ENCODE results near the gene DIAPH2. TPM values are rescaled to one million over a fixed set of nuclear protein-coding genes. Genes with fewer than 3 reads are reported as not detected.

The DIAPH2 gene
- total and polyA plus RNA-seq, 9 of the 15 experiments (the other 6 are each of a cell fraction or from before 2014, with no cell fraction given), result 0.01 to 0.18 (median 0.07) TPM; not detected in 1

- POLR2A ChIA-PET, result no interaction called here
- no peak for ATAC-seq
- Histone ChIP-seq H2AFZ (ENCODE audit: low read depth, low read length) (no peak overlapping the region), H3K27ac (ENCODE audit: extremely low read depth, low read depth, low read length) (no peak overlapping the region), H3K79me2 (ENCODE audit: control insufficient read depth, insufficient read depth, low read length) (no peaks in the 10 kb centered on the region), H3K27me3 (ENCODE audit: control insufficient read depth in 2 of 2, insufficient read depth in 2 of 2, low read length in 2 of 2) (no peaks in the 10 kb centered on the region), H3K4me2 (ENCODE audit: insufficient read depth, low read length) (no peak overlapping the region), H3K36me3 (ENCODE audit: control insufficient read depth, insufficient read depth, low read length) (no peaks in the 10 kb centered on the region), H3K4me1 (replicated peaks in 1 of 2; ENCODE audit: control insufficient read depth in 2 of 2, insufficient read depth in 2 of 2, low read length in 2 of 2) (no peaks in the 10 kb centered on the region), H3K9me3 (replicated peaks; ENCODE audit: control insufficient read depth, insufficient read depth, low read depth, low read length) (no peaks in the 10 kb centered on the region), H4K20me1 (replicated peaks; ENCODE audit: control insufficient read depth, insufficient read depth, low read length) (no peaks in the 10 kb centered on the region), H3K4me3 (no peak overlapping the region), H3K9ac (ENCODE audit: insufficient read depth in 1 of 2, low read depth in 2 of 2, low read length in 2 of 2) (no peak overlapping the region), H3K9me1 (ENCODE audit: control insufficient read depth, insufficient read depth, low read length) (no peaks in the 10 kb centered on the region)
- no TSS peak for BruUV-seq (replicated peaks)
- intact Hi-C loops (cut with micrococcal nuclease), result no loop called here
- no peak for DNase-seq (ENCODE audit: extremely low read depth in 1 of 4, low spot score in 3 of 4)
- CTCF ChIA-PET (ENCODE audit: low intra/inter-chr PET ratio), result no interaction called here
- in situ Hi-C loops (cut with MboI), result no loop called here
- FAIRE-seq, result no peak
- 0% methylated on average over 4 of the region's 4 CpGs for WGBS (ENCODE audit: insufficient coverage, low coverage, missing lambda C conversion rate)
- no peak for TF ChIP-seq ETS2 (tag; IDR thresholded peaks at IDR 0.05; ENCODE audit: borderline replicate concordance, poor library complexity, severe bottlenecking)
- TF ChIP-seq ZNF280A (IDR thresholded peaks at IDR 0.05; ENCODE audit: low read depth, partially characterized antibody), result no peak
- TF ChIP-seq PBX2 (CRISPR knock-in tag; IDR thresholded peaks at IDR 0.05; ENCODE audit: low read depth), result no peak
- no peak for TF ChIP-seq PBX2 (tag; conservative IDR thresholded peaks at IDR 0.05; ENCODE audit: low read depth)
- TF ChIP-seq CUX1 (CRISPR knock-in tag; IDR thresholded peaks at IDR 0.05), result no peak
- TF ChIP-seq ATF2 (CRISPR knock-in tag; IDR thresholded peaks at IDR 0.05), result no peak
- TF ChIP-seq NCOA6 (IDR thresholded peaks at IDR 0.05), result no peak
- TF ChIP-seq KLF13 (tag; IDR thresholded peaks at IDR 0.05; ENCODE audit: borderline replicate concordance, low read depth), result no peak
- TF ChIP-seq C11orf30 (IDR thresholded peaks at IDR 0.05; ENCODE audit: low read depth), result no peak
- TF ChIP-seq HES1 (IDR thresholded peaks at IDR 0.05; ENCODE audit: low read depth), result no peak
Measured at GRCh38 chrX:96696462-96696861, 11.8 kb downstream of the DIAPH2 start.
